HG03064 (cell line): ENCODE data around the gene DAP.
A peak's percentile ranks its signal among the peaks of the same experiment; 100 is the strongest.

Source experiments
- ATAC-seq: cut with Tn5 transposase; IDR thresholded peaks from one replicate; pipeline ENCODE4 v1.9.1; 2021; ENCODE audit warnings: low read depth; ENCODE audit not compliant: unreplicated experiment

The DAP gene

DNA sequence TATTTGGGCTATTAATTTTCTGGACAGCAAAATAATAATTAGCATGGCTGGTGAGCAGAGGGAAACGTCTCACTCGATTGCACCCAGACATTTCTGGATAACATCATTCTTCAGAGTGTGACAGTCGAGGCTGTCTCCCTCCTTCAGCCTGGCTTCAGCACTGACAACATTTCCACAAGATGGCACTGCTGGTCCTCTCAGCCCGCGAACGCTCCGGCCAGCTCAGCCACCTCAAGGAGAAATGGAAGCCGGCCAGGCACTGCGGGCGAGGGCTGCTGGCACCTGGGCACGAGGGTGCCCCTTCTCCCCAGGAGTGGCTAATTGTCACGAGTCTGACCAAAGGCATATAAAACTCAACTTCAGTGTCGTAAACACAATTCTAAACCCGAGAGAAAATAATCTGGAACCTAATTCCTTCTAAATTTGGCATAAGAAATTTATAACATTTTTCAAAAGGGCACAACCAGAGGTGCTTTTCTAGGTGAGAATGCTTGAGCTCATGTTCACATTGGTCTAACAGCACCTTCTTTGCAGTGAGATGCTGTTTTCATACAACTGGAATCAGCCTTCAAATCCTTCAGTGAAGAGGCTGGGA is 65.9 kb downstream of the DAP start:
- ATAC-seq, result no peak

DNA sequence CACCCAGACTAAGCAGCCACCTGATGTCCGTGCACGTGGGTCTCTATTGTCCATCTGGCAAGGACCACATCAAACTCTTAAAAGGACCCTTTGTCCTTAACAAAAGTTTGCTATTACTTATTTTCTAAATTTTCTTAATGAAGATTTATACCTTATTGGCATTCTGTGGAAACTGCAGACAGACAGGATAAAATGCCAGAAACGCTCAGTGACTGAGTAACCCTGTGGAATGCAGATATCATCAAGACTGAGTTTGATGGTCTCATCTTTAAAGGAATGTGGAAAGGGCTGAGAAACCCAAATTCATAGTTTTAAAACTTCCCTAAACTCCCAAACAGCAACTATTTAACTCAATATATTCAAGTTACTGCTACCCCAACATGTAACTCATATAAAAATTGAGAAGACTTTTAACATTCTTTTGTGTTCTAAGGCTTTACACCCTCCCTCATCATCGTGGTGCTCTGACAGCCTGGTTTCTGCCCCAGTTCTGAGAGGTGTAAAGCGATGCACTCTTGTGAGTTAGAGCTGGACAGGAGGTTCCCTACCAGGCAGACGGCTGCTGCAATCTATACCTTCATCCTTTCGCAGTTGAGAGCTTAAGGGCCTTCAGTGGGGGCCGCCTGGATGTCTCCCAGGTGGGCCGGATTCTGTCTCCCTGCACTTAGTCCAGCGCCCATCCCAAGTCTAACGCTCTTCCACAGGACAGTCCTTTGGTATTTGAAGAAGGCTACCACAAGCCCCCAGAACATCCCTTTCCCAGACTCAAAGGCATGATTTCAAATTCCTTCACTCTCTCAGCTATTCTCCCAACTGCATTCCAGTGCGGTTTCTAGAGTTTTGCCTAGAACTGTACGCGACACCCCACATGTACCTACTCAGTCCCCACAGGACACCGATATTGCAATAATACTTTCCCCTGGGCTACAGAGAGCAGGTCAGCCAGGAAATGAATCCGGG is 68.9 kb downstream of the DAP start:
- ATAC-seq, result no peak

DNA sequence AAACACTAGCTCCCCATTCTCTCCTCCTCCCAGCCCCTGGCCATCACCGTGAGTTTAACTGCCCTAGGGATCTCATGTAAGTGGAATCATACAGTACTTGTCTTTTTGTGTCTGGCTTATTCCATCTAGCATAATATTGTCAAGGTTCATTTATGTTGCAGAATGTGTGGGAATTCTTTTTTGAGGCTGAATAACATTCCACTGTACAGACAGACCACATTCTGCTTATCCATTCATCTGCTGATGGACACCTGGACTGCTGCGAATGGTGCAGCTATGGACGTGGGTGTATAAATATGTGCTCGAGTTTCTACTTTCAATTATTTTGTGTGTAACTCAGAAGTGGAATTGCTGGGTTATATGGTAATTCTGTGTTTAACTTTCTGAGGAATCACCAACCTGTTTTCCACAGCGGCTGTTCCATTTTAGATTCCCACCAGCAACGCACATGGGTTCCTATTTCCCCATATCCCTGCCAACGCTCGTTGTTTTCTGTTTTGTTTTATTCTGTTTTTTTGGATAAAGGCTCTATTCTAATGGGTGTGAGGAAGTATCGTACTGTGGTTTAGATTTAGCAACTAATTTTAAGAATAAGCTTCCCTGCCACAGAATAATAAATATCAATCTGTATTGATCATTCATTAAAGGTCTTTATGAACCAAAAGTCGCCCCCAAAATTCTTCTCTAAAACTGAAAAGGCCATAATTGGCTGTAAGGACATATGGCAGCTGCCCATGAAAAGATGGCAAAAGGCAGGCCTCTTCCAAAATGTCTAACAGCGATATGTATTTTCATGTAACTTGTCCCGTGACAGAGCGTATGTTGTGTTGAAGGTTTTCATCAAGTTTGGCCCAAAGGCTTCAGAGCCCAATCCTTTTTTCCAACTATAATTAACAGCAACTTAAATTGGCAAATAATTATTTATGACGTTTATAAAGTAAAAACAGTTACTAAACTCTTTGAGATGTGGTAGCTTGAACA is 70.3 kb downstream of the DAP start:
- no peak for ATAC-seq

DNA sequence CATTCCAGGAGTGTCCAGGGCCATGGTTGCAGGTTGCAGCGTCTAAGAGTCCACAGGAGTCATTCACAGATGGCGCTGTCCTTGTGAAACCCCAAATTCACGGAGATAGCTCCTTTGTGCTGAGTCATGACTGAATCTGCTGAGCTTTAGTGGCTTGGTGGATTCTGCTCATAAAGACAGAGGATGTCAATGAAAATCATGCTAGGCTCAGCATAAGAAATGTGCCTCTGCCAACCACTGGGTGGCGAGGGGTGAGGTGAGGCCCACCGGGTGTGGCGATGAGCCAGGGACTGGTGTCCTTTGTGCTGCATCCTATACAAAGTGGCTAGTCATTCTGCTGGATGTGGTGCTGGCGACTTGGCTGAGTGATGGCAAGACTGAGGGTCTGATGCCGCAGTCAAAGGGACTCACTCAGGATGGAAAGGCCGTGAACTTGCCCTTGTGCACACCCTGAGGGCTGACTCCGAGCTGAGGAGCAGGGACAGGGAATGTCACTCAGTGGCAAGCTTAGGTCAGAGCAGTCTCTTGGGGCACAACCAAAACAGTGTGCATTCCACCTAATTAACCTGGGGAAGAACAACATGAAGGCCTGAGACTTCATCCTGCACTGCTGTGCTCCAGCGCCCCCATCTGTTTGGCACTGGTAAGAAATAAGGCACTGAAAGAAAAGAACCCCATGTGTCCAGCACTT is 71.5 kb downstream of the DAP start:
- ATAC-seq, result no peak

DNA sequence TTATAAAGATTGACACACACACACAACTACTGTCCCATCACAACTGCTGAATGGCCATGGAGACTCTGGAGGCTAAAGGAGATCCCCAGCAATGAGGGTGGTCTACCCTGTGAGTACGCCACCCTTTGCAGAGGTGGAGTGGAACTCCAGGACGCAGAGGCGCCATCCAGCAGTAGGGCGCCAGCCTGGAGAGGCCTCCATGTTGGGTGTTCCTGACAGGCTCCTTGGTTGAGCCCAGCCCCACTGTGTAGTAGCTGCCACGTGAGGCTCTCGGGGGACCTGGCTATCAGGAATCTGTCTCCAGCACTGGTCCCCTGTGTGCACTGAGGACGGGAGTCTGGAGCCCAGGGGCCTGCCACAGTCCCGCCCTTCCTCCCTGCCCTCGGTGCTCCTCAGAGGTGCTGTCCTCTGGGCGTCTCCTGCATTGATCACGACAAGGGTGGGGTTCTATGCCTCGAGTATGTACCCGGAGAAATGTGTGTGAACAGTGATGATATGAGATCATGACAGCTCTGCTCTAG is 72.3 kb downstream of the DAP start:
- no peak for ATAC-seq

DNA sequence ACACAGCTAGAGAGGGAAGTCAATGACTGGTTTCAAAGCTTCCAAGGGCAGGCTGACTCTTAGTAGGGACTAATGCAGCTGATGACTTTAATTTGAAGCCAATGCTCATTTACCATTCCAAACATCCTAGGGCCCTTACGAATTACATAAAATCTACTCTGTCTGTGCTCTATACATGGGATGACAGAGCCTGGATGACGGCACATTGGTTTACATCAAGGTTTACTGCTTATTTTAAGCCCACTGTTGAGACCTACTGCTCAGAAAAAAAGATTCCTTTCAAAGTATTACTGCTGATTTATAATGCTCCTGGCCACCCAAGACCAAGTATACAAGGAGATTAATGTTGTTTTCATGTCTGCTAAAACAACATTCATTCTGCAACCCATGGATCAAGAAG is 74.1 kb downstream of the DAP start:
- no peak for ATAC-seq

DNA sequence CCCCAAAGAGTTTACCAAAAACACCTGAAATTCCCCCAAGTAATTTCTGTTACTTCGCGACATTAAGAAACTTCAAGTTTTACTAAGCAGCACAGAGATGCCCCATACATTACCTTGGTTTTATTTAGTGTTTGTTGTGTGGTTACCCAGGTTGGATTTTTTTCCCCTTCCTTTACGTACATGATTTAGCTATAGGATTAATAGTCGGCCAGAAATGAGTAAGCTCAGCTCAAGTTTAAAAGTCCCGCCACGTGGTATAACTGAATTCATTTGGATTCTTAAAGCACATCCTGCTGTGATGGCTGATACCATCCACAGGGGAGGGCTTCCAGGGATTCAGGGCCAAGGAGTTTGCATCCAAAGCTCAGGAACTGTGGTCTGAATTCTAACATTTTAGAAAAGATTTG is 75.9 kb downstream of the DAP start:
- peak; percentile 64 for ATAC-seq

DNA sequence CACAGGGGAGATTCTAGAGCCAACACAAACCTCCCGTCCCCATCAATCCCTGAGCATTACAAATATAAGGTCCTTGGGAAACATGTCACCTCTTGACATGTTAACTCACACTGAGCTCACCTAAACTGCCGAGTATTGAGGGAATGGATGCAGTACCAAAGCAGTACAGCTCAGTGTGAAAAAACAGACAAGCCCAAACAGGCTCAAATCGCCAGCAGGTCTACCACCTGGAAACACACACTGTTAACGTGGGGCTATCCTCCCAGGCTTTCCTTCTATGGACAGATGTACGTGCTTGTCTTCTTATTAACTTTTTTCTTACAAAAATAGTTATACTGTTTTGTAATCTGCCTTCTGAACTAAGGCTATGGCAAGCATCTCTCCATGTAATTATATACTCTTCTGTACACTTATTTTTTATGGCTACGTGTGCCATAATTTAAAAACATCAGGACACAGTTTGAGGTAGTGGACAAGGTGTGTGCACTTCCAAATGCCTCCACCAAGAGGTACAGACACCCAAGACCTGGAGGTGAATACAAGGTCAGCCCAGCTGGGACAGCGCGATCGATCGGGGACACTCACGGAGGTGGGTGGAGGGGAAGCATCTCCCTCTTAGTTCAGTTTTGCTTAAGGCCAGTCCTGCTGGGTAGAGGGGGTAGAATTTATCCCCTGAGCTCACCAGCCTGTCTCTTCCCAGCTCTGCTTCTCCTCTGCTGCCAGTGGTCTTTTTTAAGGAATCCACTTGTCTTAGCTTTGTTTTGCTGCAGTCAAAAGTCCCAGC is 76.5 kb downstream of the DAP start:
- ATAC-seq, result peak; percentile 40

DNA sequence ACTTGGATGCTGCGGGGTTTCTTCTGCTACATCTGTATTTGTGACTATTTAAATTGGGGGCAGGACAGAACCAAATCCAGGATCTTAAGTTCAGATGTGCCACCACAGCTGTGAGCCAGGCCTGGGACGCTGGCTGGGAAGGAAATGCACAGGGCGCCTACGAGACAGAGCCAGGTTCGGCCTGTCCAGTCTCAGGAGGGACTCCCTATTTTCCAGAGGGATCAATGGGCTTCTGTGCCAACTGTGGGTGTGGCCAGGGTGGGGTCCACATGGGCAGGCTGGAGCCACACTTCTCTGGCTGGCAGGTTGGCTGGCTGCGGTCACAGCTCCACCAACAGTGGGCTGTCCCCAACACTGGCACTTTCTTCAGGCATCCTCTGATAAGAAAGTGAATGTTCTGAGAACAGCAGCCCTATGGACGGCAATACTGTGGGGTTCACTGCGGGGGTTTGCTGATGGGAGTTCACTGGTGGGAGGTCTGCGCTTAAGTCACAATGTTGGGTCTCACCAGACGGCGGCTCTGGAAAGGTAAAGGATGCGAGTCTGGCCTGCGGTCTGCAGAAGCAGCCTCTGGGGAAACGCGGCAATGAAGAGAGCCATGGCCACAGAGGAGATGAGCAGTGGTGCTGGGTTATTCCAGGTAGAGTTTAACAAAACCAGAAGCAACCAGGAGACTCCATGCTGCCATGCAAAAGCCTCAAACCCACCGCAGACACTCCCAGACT is 78.1 kb downstream of the DAP start:
- ATAC-seq, result no peak

DNA sequence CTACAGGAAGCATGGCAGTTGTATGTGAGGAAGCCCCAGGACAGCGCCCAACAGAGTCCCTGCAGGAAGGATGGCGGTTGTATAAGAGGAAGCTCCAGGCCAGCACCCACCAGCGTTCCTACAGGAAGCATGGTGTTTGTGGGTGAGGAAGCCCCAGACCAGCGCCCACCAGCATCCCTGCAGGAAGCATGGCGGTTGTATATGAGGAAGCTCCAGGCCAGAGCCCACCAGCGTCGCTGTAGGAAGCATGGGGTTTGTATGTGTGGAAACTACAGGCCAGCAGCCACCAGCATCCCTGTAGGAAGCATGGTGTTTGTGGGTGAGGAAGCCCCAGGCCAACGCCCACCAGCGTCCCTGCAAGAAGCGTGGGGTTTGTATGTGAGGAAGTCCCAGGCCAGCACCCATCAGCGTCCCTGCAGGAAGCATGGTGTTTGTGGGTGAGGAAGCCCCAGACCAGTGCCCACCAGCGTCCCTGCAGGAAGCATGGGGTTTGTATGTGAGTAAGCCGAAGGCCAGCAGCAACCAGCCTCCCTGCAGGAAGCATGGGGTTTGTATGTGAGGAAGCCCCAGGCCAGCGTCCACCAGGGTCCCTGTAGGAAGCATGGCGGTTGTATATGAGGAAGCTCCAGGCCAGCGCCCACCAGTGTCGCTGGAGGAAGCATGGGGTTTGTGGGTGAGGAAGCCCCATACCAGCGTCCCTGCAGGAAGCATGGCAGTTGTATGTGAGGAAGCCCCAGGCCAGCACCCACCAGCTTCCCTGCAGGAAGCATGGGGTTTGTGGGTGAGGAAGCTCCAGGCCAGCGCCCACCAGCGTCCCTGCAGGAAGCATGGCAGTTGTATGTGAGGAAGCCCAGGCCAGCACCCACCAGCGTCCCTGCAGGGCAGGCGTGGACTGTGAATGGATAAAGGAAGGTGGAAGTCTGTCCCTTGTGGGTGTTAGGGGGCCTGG is 79.0 kb downstream of the DAP start:
- ATAC-seq, result no peak

DNA sequence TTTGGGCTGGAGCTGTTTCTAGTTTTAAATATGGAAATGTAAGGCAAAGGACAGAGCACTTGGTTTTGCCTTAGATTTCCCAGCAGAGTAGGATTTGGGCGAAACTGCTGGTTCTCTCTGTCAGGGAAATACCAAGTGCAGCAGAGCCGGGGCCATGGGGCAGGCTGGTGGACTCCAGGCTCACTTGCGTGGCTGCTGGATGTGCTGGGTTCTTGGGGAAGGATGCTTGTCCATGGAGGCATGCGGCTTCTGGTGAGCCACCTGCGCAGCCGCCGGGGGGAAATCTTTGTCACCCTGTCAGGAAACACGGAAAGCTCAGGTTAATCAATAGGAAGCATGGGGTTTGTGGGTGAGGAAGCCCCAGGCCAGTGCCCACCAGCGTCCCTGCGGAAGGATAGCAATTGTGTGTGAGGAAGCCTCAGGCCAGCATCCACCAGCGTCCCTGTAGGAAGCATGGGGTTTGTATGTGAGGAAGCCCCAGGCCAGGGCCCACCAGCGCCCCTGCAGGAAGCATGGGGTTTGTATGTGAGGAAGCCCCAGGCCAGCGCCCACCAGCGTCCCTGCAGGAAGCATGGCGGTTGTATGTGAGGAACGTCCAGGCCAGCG is 80.1 kb downstream of the DAP start:
- ATAC-seq, result no peak

DNA sequence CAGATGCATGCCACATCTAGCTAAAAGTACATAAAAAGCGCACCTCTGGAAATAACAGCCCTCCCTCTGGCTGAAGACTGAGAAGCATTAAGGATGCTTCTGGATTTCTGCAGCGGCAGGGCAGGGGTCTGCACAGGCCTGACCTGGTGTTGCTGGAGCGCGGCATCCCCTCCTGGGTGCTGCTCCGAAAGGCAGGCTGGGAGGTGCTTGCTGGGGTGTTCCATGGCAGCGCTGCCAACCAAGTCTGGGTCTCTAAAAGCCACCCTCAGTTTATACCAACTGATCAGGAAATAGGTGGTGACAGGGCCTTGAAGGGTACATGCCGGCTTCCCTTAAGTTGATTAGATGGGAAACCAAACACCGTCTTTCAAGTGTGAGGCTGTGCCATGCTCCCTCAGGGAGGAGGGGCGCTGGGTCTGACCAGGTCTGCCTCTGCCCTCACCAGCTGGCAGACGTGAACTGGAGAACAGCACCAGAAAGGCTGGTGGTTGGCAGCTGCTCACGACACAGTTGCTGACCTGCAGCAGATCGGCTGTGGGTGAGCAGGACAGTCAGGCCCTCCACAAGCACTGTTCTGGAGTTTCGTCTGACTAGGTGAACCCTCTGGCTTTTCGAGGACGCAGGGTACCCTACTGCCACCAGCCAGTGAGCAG is 81.6 kb downstream of the DAP start:
- ATAC-seq, result no peak

DNA sequence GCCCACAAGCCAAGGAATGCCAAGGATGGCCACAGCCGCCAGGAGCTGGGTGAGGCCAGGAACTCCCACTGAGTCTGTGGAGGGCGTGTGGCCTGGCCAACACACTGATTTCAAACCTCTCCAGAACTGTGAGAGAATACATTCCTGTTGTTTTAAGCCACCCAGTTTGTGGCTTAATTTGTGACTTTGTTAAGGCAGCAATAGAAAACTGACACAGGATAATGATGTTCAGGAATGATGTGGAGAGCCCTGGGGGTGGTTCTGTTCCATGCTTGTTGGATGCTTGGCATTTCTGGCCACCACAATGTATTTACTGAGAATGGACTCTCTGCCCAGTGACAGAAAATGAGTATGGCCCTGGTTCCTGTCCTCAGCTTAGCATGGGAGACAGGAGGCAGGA is 82.8 kb downstream of the DAP start:
- no peak for ATAC-seq

DNA sequence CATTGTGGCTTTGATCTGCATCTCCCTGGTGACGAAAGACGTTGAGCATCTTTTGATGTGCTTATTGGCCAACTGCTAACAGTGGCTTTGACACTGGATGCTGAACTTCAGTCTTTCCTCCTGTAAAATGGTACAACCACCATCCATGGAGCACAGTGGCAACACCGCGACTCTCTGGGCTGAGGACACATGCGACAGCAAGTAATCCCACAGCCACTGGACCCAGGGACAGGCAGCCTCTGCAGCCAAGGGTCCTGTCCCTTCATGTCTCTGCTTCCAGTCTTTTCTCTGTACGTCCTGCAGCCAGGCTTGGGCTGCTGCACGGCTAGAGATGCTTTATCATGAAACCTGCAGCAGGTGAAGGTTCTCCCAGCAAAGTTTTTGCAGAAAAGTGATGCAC is 83.5 kb downstream of the DAP start:
- ATAC-seq, result no peak

DNA sequence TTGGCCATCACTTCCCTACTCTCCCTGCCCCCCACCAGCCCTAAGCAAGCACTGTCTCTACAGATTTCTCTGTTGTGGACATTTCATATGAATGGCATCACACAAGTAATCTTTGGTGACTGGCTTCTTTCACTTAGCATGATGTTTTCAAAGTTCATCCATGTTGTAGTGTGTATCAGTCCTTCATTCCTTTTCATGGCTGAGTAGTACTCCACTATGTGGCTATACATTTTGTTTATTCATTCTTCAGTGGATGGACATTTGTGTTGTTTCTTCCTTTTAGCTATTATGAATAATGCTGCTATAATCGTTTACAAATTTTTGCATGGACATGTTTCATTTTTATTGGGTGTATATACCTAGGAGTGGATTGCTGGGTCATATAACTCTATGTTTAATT is 84.1 kb downstream of the DAP start:
- ATAC-seq, result no peak

DNA sequence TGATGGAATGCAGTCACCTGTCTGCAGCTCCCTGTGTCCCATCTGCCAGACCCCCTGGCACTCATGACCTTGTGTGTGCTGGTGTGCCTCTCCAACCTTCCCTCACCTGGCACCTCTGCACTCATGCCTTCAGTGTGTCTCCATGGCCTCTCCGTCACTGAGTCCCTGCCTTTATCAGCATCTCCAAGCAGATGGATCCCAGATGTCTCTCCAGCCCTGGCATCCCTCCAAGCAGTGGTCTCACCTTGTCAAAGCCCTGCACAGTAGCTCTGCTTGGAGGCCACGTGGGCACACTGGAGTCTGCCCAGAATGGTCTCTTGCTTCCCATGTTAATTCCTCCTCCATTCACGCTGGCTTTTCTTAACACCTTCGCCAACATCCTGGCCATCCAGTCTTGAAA is 84.8 kb downstream of the DAP start:
- no peak for ATAC-seq
